Rectal smooth muscle tissue (tissue), 1 donor: ENCODE results near the gene OPN5.
"Not testable (repeated sequence)": the region's sequence is repeated elsewhere in the genome, so short reads cannot be mapped to it uniquely, and the experiment has no call there.

Source experiments
- H3K27ac ChIP-seq: one replicate; pipeline ENCODE4 v1.7.0; 2013; ENCODE audit warnings: low read depth, low read length, inconsistent platforms
- H3K27me3 ChIP-seq: one replicate; pipeline ENCODE4 v1.7.0; 2013; ENCODE audit warnings: low read length; ENCODE audit not compliant: control insufficient read depth, insufficient read depth
- H3K36me3 ChIP-seq: one replicate; pipeline ENCODE4 v1.7.0; 2013; ENCODE audit warnings: low read length; ENCODE audit not compliant: control insufficient read depth, insufficient read depth
- H3K4me1 ChIP-seq: one replicate; pipeline ENCODE4 v1.7.0; 2013; ENCODE audit warnings: low read length; ENCODE audit not compliant: control insufficient read depth, insufficient read depth
- H3K4me3 ChIP-seq: one replicate; pipeline ENCODE4 v1.7.0; 2013; ENCODE audit warnings: low read length
- H3K9ac ChIP-seq: one replicate; pipeline ENCODE4 v1.7.0; 2013; ENCODE audit warnings: low read length

Gene OPN5, protein sequence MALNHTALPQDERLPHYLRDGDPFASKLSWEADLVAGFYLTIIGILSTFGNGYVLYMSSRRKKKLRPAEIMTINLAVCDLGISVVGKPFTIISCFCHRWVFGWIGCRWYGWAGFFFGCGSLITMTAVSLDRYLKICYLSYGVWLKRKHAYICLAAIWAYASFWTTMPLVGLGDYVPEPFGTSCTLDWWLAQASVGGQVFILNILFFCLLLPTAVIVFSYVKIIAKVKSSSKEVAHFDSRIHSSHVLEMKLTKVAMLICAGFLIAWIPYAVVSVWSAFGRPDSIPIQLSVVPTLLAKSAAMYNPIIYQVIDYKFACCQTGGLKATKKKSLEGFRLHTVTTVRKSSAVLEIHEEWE

DNA sequence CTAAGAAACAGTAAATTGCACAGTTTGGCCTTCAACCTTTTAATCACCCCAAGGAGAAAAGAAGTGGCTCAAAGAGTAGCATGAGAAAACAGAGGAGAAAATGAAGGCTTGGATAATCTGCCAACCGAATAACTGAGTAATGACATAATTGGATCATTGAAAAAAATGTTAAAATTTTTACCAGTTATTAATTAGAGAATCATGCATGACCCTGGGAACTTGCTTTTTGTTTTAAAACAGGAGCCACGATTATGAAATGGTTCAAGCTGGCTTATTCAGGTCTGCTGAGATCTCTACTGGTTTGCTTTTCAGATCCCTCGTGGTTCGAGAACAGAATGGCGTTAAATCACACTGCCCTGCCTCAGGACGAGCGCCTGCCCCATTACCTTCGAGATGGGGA lies at the start of gene OPN5:
Gene OPN5 (plus strand): TSS at position 301 of the 400 bp plus-strand sequence. CDS start 35 bp downstream, at position 336.
- Histone ChIP-seq H3K4me1 (no peaks in the 10 kb centered on the region), H3K27me3 (no peaks in the 10 kb centered on the region), H3K9ac (no peak within 1 kb of the TSS), H3K4me3 (no peak within 1 kb of the TSS), H3K36me3 (no peaks in the 10 kb centered on the region), H3K27ac (no peak within 1 kb of the TSS)

DNA sequence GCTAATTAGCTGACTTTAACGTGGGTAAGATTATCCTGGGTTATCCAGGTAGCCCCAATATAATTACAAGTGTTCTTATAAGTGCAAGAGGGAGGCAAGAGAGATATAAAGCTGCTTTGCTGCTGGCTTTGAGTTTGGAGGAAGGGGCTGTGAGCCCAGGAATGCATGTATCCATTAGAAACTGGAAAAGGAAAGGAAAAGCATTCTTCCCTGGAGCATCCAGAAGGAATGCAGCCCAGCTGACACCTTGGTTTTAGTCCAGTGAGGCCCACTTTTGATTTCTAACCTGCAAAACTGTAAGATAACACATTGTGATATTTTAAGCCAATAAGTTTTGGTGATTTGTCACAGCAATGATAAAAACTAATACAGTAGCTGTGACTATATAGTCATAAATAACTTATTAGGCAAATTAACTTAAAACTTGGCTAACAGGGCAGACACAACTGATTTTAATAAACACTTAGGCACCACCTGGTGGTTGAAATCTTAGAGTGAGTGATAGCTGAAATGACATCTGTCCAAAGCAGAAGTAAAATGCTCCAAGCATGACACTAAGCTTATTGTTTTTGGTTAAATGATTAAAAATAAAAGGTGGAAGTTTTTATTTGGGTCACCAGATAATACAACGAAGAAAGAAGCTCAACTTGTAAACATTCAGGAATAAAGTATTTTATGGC lies 47.8 kb upstream of the OPN5 start:
- Histone ChIP-seq H3K27me3 (no peaks in the 10 kb centered on the region), H3K4me1 (no peaks in the 10 kb centered on the region), H3K9ac (no peak overlapping the region), H3K4me3 (no peak overlapping the region), H3K36me3 (no peaks in the 10 kb centered on the region), H3K27ac (no peak overlapping the region)

- Histone ChIP-seq H3K27me3 (no peaks in the 10 kb centered on the region), H3K36me3 (no peaks in the 10 kb centered on the region), H3K9ac (no peak overlapping the region), H3K4me1 (no peaks in the 10 kb centered on the region), H3K4me3 (no peak overlapping the region), H3K27ac (no peak overlapping the region)
Observed at GRCh38 chr6:47734831-47735481, 46.9 kb upstream of the OPN5 start.

DNA sequence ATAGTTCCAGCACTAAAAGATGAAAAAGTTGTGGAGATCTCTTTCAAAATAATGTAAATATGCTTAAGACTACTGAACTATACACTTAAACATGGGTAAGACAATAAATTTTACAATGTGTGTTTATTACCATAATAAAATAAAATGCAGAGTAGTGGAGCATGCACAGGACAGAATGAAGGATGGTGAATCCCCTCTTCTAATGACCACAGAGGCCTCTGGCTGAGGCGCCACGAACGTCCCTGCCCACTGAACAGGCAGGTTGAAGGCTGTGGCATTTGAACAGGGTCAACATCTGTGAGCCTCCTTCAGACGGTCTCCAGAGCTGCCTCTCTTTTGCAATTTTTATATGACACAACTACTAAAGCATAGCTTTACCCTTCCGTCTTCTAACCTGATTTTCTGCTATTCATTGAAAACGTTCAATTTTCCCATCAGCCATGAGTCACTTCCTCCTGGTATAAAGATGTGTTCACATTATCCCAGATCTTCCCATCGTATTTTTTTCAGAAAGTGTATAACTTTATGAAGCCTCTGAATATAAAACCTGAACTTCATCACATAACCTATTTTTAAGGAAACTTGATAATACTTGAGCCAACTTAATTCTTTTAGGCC lies 45.6 kb upstream of the OPN5 start:
- no peaks in the 10 kb centered on the region for H3K36me3 ChIP-seq
- no peaks in the 10 kb centered on the region for H3K27me3 ChIP-seq
- no peak overlapping the region for H3K27ac ChIP-seq
- H3K4me3 ChIP-seq: no peak overlapping the region
- H3K4me1 ChIP-seq: no peaks in the 10 kb centered on the region
- H3K9ac ChIP-seq: no peak overlapping the region

- Histone ChIP-seq H3K27ac (no peak overlapping the region), H3K9ac (no peak overlapping the region), H3K4me3 (no peak overlapping the region), H3K36me3 (no peaks in the 10 kb centered on the region), H3K27me3 (no peaks in the 10 kb centered on the region), H3K4me1 (no peaks in the 10 kb centered on the region)
Observed at GRCh38 chr6:47737406-47737805, 44.4 kb upstream of the OPN5 start.

- Histone ChIP-seq H3K36me3 (no peaks in the 10 kb centered on the region), H3K27ac (no peak overlapping the region), H3K4me3 (no peak overlapping the region), H3K27me3 (no peaks in the 10 kb centered on the region), H3K9ac (no peak overlapping the region), H3K4me1 (no peaks in the 10 kb centered on the region)
Observed at GRCh38 chr6:47740714-47741113, 41.1 kb upstream of the OPN5 start.

DNA sequence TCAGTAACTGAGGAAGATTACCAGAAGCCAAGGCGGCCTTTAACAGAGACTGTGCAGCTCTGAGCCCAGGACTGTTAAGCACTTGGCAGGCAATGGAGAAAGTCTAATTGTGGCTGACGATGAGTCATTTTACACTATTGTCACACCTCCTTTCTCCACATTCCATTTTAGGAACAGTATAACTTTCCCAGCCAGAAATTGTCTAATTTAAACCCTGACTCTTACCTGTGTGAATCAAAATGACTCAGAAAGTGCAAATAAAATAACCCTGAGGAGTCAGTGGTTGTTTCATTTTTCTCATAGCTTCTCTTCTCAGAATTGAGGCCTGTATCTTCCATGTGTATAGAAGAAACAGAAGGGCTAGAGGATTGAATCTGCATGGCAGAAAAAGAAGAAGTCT lies 40.0 kb upstream of the OPN5 start:
- Histone ChIP-seq H3K36me3 (no peaks in the 10 kb centered on the region), H3K4me3 (no peak overlapping the region), H3K27me3 (no peaks in the 10 kb centered on the region), H3K27ac (no peak overlapping the region), H3K9ac (no peak overlapping the region), H3K4me1 (no peaks in the 10 kb centered on the region)

- Histone ChIP-seq H3K4me1 (no peaks in the 10 kb centered on the region), H3K27me3 (no peaks in the 10 kb centered on the region), H3K36me3 (no peaks in the 10 kb centered on the region), H3K27ac (no peak overlapping the region), H3K4me3 (no peak overlapping the region), H3K9ac (no peak overlapping the region)
Observed at GRCh38 chr6:47743744-47744143, 38.1 kb upstream of the OPN5 start.

GRCh38 chr6:47745269-47745668 lies 36.6 kb upstream of the OPN5 start:
- not testable (repeated sequence) for H3K36me3 ChIP-seq, H3K4me3 ChIP-seq, H3K4me1 ChIP-seq

GRCh38 chr6:47749757-47750156 lies 32.1 kb upstream of the OPN5 start:
- Histone ChIP-seq H3K4me1 (no peaks in the 10 kb centered on the region), H3K36me3 (no peaks in the 10 kb centered on the region), H3K27me3 (no peaks in the 10 kb centered on the region), H3K27ac (no peak overlapping the region), H3K9ac (no peak overlapping the region), H3K4me3 (no peak overlapping the region)

More at GRCh38 chr6:47745269-47745668, 36.6 kb upstream of the OPN5 start:
- H3K27ac ChIP-seq, H3K27me3 ChIP-seq, H3K9ac ChIP-seq: not testable (repeated sequence)

GRCh38 chr6:47752801-47753200 lies 29.0 kb upstream of the OPN5 start:
- no peak overlapping the region for H3K27ac ChIP-seq
- no peak overlapping the region for H3K4me3 ChIP-seq
- no peak overlapping the region for H3K9ac ChIP-seq
- H3K36me3 ChIP-seq: no peaks in the 10 kb centered on the region
- no peaks in the 10 kb centered on the region for H3K4me1 ChIP-seq
- no peaks in the 10 kb centered on the region for H3K27me3 ChIP-seq

- no peaks in the 10 kb centered on the region for H3K4me1 ChIP-seq
- H3K27me3 ChIP-seq: no peaks in the 10 kb centered on the region
Observed at GRCh38 chr6:47759364-47759763, 22.5 kb upstream of the OPN5 start.

More at GRCh38 chr6:47759364-47759763, 22.5 kb upstream of the OPN5 start:
- no peak overlapping the region for H3K27ac ChIP-seq
- H3K36me3 ChIP-seq: no peaks in the 10 kb centered on the region
- H3K4me3 ChIP-seq: no peak overlapping the region
- no peak overlapping the region for H3K9ac ChIP-seq
